OCI-M2 (cell line): ENCODE measurements around the gene CTNNA2.

Experiments
- DNase-seq: peaks from one replicate; lab custom pipeline; 2025; ENCODE audit not compliant: unreplicated experiment; lab: John Stamatoyannopoulos, UW

Gene CTNNA2

GRCh38 chr2:79782576-79783452 is 270.0 kb downstream of the CTNNA2 start:
- DNase-seq: no peak

- no peak for DNase-seq
Measured at GRCh38 chr2:79788952-79789651, 276.3 kb downstream of the CTNNA2 start.

GRCh38 chr2:79789811-79790210 is 277.0 kb downstream of the CTNNA2 start:
- DNase-seq: no peak

- DNase-seq: no peak
Measured at GRCh38 chr2:79792090-79792489, 279.2 kb downstream of the CTNNA2 start.

GRCh38 chr2:79793006-79793405 is 280.2 kb downstream of the CTNNA2 start:
- no peak for DNase-seq

GRCh38 chr2:79796641-79797040 is 283.8 kb downstream of the CTNNA2 start:
- DNase-seq: no peak

- no peak for DNase-seq
Measured at GRCh38 chr2:79798776-79799175, 285.9 kb downstream of the CTNNA2 start.

- DNase-seq: no peak
Measured at GRCh38 chr2:79799729-79800128, 286.9 kb downstream of the CTNNA2 start.

- DNase-seq: no peak
Measured at GRCh38 chr2:79801082-79801481, 288.2 kb downstream of the CTNNA2 start.

- no peak for DNase-seq
Measured at GRCh38 chr2:79817288-79817687, 304.4 kb downstream of the CTNNA2 start.

GRCh38 chr2:79820281-79820680 is 307.4 kb downstream of the CTNNA2 start:
- DNase-seq: no peak

- DNase-seq: no peak
Measured at GRCh38 chr2:79822136-79822535, 309.3 kb downstream of the CTNNA2 start.

GRCh38 chr2:79824086-79824786 is 311.4 kb downstream of the CTNNA2 start:
- no peak for DNase-seq

- no peak for DNase-seq
Measured at GRCh38 chr2:79827881-79828280, 315.0 kb downstream of the CTNNA2 start.

GRCh38 chr2:79830501-79830900 is 317.6 kb downstream of the CTNNA2 start:
- DNase-seq: no peak

- no peak for DNase-seq
Measured at GRCh38 chr2:79831961-79832360, 319.1 kb downstream of the CTNNA2 start.

GRCh38 chr2:79832511-79833234 is 319.8 kb downstream of the CTNNA2 start:
- no peak for DNase-seq

- DNase-seq: no peak
Measured at GRCh38 chr2:79833235-79833878, 320.5 kb downstream of the CTNNA2 start.

- DNase-seq: no peak
Measured at GRCh38 chr2:79835911-79836310, 323.1 kb downstream of the CTNNA2 start.

- DNase-seq: no peak
Measured at GRCh38 chr2:79844011-79844410, 331.2 kb downstream of the CTNNA2 start.

GRCh38 chr2:79846878-79847277 is 334.0 kb downstream of the CTNNA2 start:
- DNase-seq: no peak
